GM13976 (cell line): Measurements from ENCODE around the gene RD3L.

Experiments
- DNase-seq: peaks from one replicate; pipeline ENCODE4 v3.0.0; 2012; ENCODE audit warnings: low spot score
- CTCF ChIP-seq: IDR thresholded peaks from 2 replicates; pipeline ENCODE4 v1.5.1; 2012; ENCODE audit warnings: borderline replicate concordance, mild to moderate bottlenecking; ENCODE audit not compliant: insufficient read depth; ENCODE audit errors: extremely low read depth, missing control alignments, control extremely low read depth
- in situ Hi-C: fragments of 300-500 bp; cut with MboI; formaldehyde crosslinking; loops from one replicate; pipeline ENCODE4 v1.12.0; 2022; ENCODE audit warnings: low sequenced_read_pairs, mixed read lengths, inconsistent platforms; ENCODE audit not compliant: unreplicated experiment

Gene RD3L

GRCh38 chr14:103943673-103944072, 1.3 kb upstream of the RD3L start:
- DNase-seq: no peak
- no peak for TF ChIP-seq CTCF
- in situ Hi-C loops: no loop called here

- in situ Hi-C loops: no loop called here
Measured at GRCh38 chr14:103941462-103941861, 867 bp downstream of the RD3L start.

GRCh38 chr14:103935102-103935501, 7.2 kb downstream of the RD3L start:
- TF ChIP-seq CTCF: no peak
- no peak for DNase-seq
- in situ Hi-C loops: no loop called here

More at GRCh38 chr14:103941462-103941861, 867 bp downstream of the RD3L start:
- DNase-seq: no peak
- no peak for TF ChIP-seq CTCF

- in situ Hi-C loops: no loop called here
- DNase-seq: no peak
- no peak for TF ChIP-seq CTCF
Measured at GRCh38 chr14:103932791-103933490, 9.4 kb downstream of the RD3L start.

GRCh38 chr14:103931422-103931821, 10.9 kb downstream of the RD3L start:
- no peak for DNase-seq
- TF ChIP-seq CTCF: no peak
- in situ Hi-C loops: no loop called here

GRCh38 chr14:103930051-103930604, 12.2 kb downstream of the RD3L start:
- TF ChIP-seq CTCF: no peak
- DNase-seq: no peak
- in situ Hi-C loops: no loop called here
